ENCODE measurements around the gene BEND5.

GRCh38 chr1:48784301-48784700 lies 7.6 kb upstream of the BEND5 start:
- TF ChIP-seq, protein P1, sequence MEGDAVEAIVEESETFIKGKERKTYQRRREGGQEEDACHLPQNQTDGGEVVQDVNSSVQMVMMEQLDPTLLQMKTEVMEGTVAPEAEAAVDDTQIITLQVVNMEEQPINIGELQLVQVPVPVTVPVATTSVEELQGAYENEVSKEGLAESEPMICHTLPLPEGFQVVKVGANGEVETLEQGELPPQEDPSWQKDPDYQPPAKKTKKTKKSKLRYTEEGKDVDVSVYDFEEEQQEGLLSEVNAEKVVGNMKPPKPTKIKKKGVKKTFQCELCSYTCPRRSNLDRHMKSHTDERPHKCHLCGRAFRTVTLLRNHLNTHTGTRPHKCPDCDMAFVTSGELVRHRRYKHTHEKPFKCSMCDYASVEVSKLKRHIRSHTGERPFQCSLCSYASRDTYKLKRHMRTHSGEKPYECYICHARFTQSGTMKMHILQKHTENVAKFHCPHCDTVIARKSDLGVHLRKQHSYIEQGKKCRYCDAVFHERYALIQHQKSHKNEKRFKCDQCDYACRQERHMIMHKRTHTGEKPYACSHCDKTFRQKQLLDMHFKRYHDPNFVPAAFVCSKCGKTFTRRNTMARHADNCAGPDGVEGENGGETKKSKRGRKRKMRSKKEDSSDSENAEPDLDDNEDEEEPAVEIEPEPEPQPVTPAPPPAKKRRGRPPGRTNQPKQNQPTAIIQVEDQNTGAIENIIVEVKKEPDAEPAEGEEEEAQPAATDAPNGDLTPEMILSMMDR (IDR thresholded peaks at IDR 0.05) = no peak
- TF ChIP-seq POLR2AphosphoS5 (IDR thresholded peaks at IDR 0.05) = no peak

Measured in stomach (tissue), 4 donors.